Chondrocyte (in vitro differentiated cells): ENCODE results near the gene STK24. TPM values are rescaled to one million over a fixed set of nuclear protein-coding genes. Genes with fewer than 3 reads are reported as not detected.

Experiments used
- DNase-seq: peaks from one replicate; pipeline ENCODE4 v3.0.0; 2021; ENCODE audit warnings: mixed read lengths, low spot score
- H3K27ac Mint-ChIP-seq: one replicate; pipeline ENCODE4 v1.8.0; 2021; ENCODE audit warnings: mild to moderate bottlenecking, moderate library complexity, mixed read lengths; ENCODE audit not compliant: unreplicated experiment
- H3K27me3 Mint-ChIP-seq: 2 replicates; pipeline ENCODE4 v1.8.0; 2021; ENCODE audit warnings: low read depth, mixed read lengths
- H3K36me3 Mint-ChIP-seq: 2 replicates; pipeline ENCODE4 v1.8.0; 2021; ENCODE audit warnings: low read depth, mixed read lengths
- H3K4me1 Mint-ChIP-seq: 2 replicates; pipeline ENCODE4 v1.8.0; 2021; ENCODE audit warnings: low read depth, mild to moderate bottlenecking, mixed read lengths
- H3K4me3 Mint-ChIP-seq: one replicate; pipeline ENCODE4 v1.8.0; 2021; ENCODE audit warnings: mild to moderate bottlenecking, moderate library complexity, mixed read lengths; ENCODE audit not compliant: unreplicated experiment
- H3K9me3 Mint-ChIP-seq: 2 replicates; pipeline ENCODE4 v1.8.0; 2021; ENCODE audit warnings: low read depth, mixed read lengths
- CTCF ChIP-seq: fragments of 200-600 bp; sonication (generic); IDR thresholded peaks from 2 replicates; pipeline ENCODE4 v1.5.0; 2021; ENCODE audit warnings: antibody characterized with exemption, mild to moderate bottlenecking, moderate library complexity
- total RNA-seq: library from RNA; stranded (reverse); gene quantifications from 3 replicates; pipeline ENCODE4 v1.2.1, GENCODE V29; 2021

STK24 gene
- total RNA-seq, 1 donor from 2014 or later: 100 TPM

DNA sequence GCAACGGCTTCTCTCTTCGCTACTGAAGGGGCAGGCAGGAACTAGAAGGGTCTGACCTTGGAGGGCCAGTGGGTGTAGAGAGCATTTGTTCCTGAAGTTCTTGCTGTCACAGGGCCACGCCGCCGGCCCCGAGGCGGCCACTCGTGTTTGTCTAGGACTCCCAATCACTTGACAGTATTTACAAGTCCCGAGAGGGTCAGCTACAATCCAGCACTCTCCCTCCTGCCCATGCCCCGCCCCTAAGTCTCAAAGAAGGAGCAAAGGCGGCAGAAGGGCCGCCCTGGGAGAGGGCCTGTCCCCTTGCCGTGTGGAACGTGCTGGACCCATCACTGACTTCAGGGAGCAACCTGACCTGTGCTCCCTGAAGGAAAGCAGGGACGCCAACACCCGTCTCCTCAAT, 118.5 kb downstream of the STK24 start:
- no peak overlapping the region for H3K4me3 Mint-ChIP-seq
- H3K27me3 Mint-ChIP-seq: no peaks in the 10 kb centered on the region
- peak; percentile 77 for DNase-seq
- no peaks in the 10 kb centered on the region for H3K9me3 Mint-ChIP-seq
- H3K4me1 Mint-ChIP-seq: peaks cover 52% of the 10 kb centered on the region
- peaks cover 28% of the 10 kb centered on the region for H3K36me3 Mint-ChIP-seq
- H3K27ac Mint-ChIP-seq: peak overlapping the region; percentile 27
- no peak for TF ChIP-seq CTCF

- Mint-ChIP-seq H3K27me3 (no peaks in the 10 kb centered on the region), H3K4me1 (peaks cover 52% of the 10 kb centered on the region), H3K9me3 (no peaks in the 10 kb centered on the region), H3K4me3 (no peak overlapping the region), H3K27ac (no peak overlapping the region), H3K36me3 (peaks cover 19% of the 10 kb centered on the region)
- TF ChIP-seq CTCF: no peak
- peak; percentile 82 for DNase-seq
Measured at GRCh38 chr13:98457053-98457452, 119.9 kb downstream of the STK24 start.

GRCh38 chr13:98456413-98456845, 120.5 kb downstream of the STK24 start:
- Mint-ChIP-seq H3K27ac (peak overlapping the region; percentile 39), H3K4me1 (peaks cover 57% of the 10 kb centered on the region)

DNA sequence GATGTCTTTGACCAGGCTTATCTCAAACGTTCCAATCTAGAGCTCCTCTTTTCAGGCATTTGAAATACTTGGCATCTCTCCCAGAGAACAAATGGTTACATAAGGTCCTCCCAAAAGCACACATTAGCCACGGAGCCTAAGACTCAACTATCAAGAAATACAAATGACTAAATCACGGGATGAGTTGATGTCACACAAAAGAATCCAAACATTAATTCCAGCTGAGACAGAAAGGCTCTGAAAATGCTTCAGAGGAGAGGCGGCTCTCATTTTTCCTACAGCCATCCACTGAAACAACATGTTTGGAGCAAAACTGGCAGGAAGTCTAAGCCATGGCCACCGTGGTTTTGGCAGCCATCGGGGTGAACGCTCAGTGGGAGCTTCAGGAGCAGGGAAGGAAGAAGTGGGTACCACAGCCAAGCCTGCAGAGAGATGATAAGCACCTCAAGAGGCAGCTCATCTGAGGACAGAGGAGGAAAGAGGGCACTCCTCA, 122.5 kb downstream of the STK24 start:
- DNase-seq: peak; percentile 39

More at GRCh38 chr13:98456413-98456845, 120.5 kb downstream of the STK24 start:
- DNase-seq: peak; percentile 65
- H3K27me3 Mint-ChIP-seq: no peaks in the 10 kb centered on the region
- H3K9me3 Mint-ChIP-seq: no peaks in the 10 kb centered on the region
- no peak for TF ChIP-seq CTCF
- H3K36me3 Mint-ChIP-seq: peaks cover 19% of the 10 kb centered on the region
- H3K4me3 Mint-ChIP-seq: no peak overlapping the region

More for the DNA sequence above, 122.5 kb downstream of the STK24 start:
- peaks cover 68% of the 10 kb centered on the region for H3K4me1 Mint-ChIP-seq
- no peaks in the 10 kb centered on the region for H3K27me3 Mint-ChIP-seq
- no peak for TF ChIP-seq CTCF
- H3K9me3 Mint-ChIP-seq: no peaks in the 10 kb centered on the region
- H3K27ac Mint-ChIP-seq: peak overlapping the region; percentile 96
- H3K36me3 Mint-ChIP-seq: peaks cover 12% of the 10 kb centered on the region
- H3K4me3 Mint-ChIP-seq: peak overlapping the region; percentile 28
